PFSK-1 (cell line): ENCODE measurements around the gene COL12A1.

ENCODE experiments used
- FOXP2 ChIP-seq: optimal IDR thresholded peaks from 2 replicates; pipeline ENCODE3; 2011; ENCODE audit warnings: borderline replicate concordance, control low read depth, inconsistent platforms; ENCODE audit not compliant: insufficient read depth; ENCODE audit errors: extremely low read length, extremely low read depth
- POLR2AphosphoS5 ChIP-seq: IDR thresholded peaks from 2 replicates; pipeline ENCODE4 v1.6.1; 2012; ENCODE audit warnings: low read depth, mild to moderate bottlenecking, control low read depth, low read length, moderate library complexity
- REST ChIP-seq, 2 experiments: IDR thresholded peaks; 2 replicates each; pipeline versions ENCODE4 v1.6.1 to v1.8.0; 2011 to 2012; ENCODE audit warnings: low read depth in 2 of 2, low read length in 2 of 2, control low read depth in 1 of 2, inconsistent platforms in 1 of 2, mild to moderate bottlenecking in 1 of 2, moderate library complexity in 1 of 2; ENCODE audit not compliant: insufficient read depth in 1 of 2
- SIN3A ChIP-seq: IDR thresholded peaks from 2 replicates; pipeline ENCODE4 v1.6.1; 2012; ENCODE audit warnings: mild to moderate bottlenecking, low read length, moderate library complexity, borderline replicate concordance; ENCODE audit not compliant: insufficient read depth
- TAF1 ChIP-seq: IDR thresholded peaks from 2 replicates; pipeline ENCODE4 v1.6.1; 2012; ENCODE audit warnings: low read length, control low read depth, borderline replicate concordance; ENCODE audit not compliant: insufficient read depth

COL12A1 gene

GRCh38 chr6:75203721-75204120, 2.1 kb downstream of the COL12A1 start:
- TF ChIP-seq SIN3A (no peak), REST (IDR thresholded peaks at IDR 0.05; ENCODE audit: insufficient read depth in 1 of 2, low read depth in 2 of 2, low read length in 2 of 2) (no peak), FOXP2 (no peak), POLR2AphosphoS5 (no peak), TAF1 (no peak)

GRCh38 chr6:75202676-75203131, 3.1 kb downstream of the COL12A1 start:
- TF ChIP-seq SIN3A (no peak), REST (IDR thresholded peaks at IDR 0.05; ENCODE audit: insufficient read depth in 1 of 2, low read depth in 2 of 2, low read length in 2 of 2) (no peak), POLR2AphosphoS5 (no peak), TAF1 (no peak), FOXP2 (no peak)

GRCh38 chr6:75201901-75202672, 3.8 kb downstream of the COL12A1 start:
- TF ChIP-seq FOXP2 (no peak), REST (IDR thresholded peaks at IDR 0.05; ENCODE audit: insufficient read depth in 1 of 2, low read depth in 2 of 2, low read length in 2 of 2) (no peak), POLR2AphosphoS5 (no peak), TAF1 (no peak), SIN3A (no peak)

GRCh38 chr6:75201021-75201420, 4.8 kb downstream of the COL12A1 start:
- TF ChIP-seq POLR2AphosphoS5 (no peak), REST (IDR thresholded peaks at IDR 0.05; ENCODE audit: insufficient read depth in 1 of 2, low read depth in 2 of 2, low read length in 2 of 2) (no peak), FOXP2 (no peak), TAF1 (no peak), SIN3A (no peak)

GRCh38 chr6:75199889-75200288, 6.0 kb downstream of the COL12A1 start:
- no peak for TF ChIP-seq TAF1
